T-cell (primary cell): Measurements from ENCODE around the gene FAM171A1. TPM values are rescaled to one million over a fixed set of nuclear protein-coding genes. Genes with fewer than 3 reads are reported as not detected.
"Not testable (repeated sequence)": the region's sequence is repeated elsewhere in the genome, so short reads cannot be mapped to it uniquely, and the experiment has no call there.

Experiments used
- ATAC-seq, 4 experiments: fragments of 200-7000 bp in 3 of 4; fragments of 150-1000 bp in 1 of 4; cut with Tn5 transposase; replicated peaks in 1 of 4; 1 replicate in 3 of 4; 2 replicates in 1 of 4; pipeline ENCODE4 v1.10.0; 2021; ENCODE audit warnings: moderate library complexity in 3 of 4, mild to moderate bottlenecking in 2 of 4, moderate number of reproducible peaks in 1 of 4
- CTCF ChIA-PET, 2 donors: fragments of 300-600 bp; sonication (Branson Sonifier 250); formaldehyde crosslinking; loops; one replicate each; lab custom pipeline; 2022; ENCODE audit warnings: antibody characterized with exemption in 2 of 2; lab: Charles Lee
- POLR2A ChIA-PET, 2 donors: fragments of 300-600 bp; sonication (Branson Sonifier 250); formaldehyde crosslinking; loops; one replicate each; lab custom pipeline; 2022; ENCODE audit warnings: antibody characterized with exemption in 2 of 2; lab: Charles Lee
- DNase-seq, 35 experiments: peaks; one replicate each; pipeline versions ENCODE4 v3.0.0 to v3.0.0-alpha.2; 2013 to 2023
- H3K27ac ChIP-seq: one replicate; pipeline ENCODE4 v1.5.1; 2013; ENCODE audit warnings: low read length
- H3K27me3 ChIP-seq, 2 experiments: replicated peaks in 1 of 2; 1 replicate in 1 of 2; 2 replicates in 1 of 2; pipeline versions ENCODE4 v1.6.1 to v1.7.0; 2013; ENCODE audit warnings: low read length in 1 of 2, mixed read lengths in 1 of 2; ENCODE audit not compliant: control insufficient read depth in 2 of 2, insufficient read depth in 2 of 2; ENCODE audit errors: extremely low read depth in 1 of 2
- H3K36me3 ChIP-seq, 2 donors: 1 replicate in 1 of 2; 2 replicates in 1 of 2; pipeline versions ENCODE4 v1.6.1 to v1.7.0; 2013; ENCODE audit warnings: low read length in 1 of 2; ENCODE audit not compliant: control insufficient read depth in 2 of 2, insufficient read depth in 1 of 2; ENCODE audit errors: extremely low read depth in 1 of 2
- H3K4me1 ChIP-seq, 2 experiments: 1 replicate in 1 of 2; 2 replicates in 1 of 2; pipeline versions ENCODE4 v1.6.1 to v1.7.0; 2013; ENCODE audit warnings: low read length in 2 of 2, mixed read lengths in 1 of 2; ENCODE audit not compliant: insufficient read depth in 2 of 2, control insufficient read depth in 1 of 2; ENCODE audit errors: extremely low read depth in 1 of 2
- H3K4me3 ChIP-seq, 2 donors: 1 replicate in 1 of 2; 2 replicates in 1 of 2; pipeline versions ENCODE4 v1.5.1 to v1.7.0; 2013; ENCODE audit warnings: mild to moderate bottlenecking in 2 of 2, low read length in 1 of 2, moderate library complexity in 1 of 2; ENCODE audit not compliant: control insufficient read depth in 1 of 2; ENCODE audit errors: extremely low read depth in 1 of 2
- H3K9me3 ChIP-seq: 2 replicates; pipeline ENCODE4 v1.7.0; 2013
- H3K27ac Mint-ChIP-seq, 2 donors: one replicate each; pipeline ENCODE4 v1.8.0; 2020 to 2021; ENCODE audit warnings: mild to moderate bottlenecking in 2 of 2, mixed read lengths in 2 of 2
- H3K27me3 Mint-ChIP-seq, 2 donors: one replicate each; pipeline ENCODE4 v1.8.0; 2021 to 2022; ENCODE audit warnings: mixed read lengths in 2 of 2
- H3K36me3 Mint-ChIP-seq: one replicate; pipeline ENCODE4 v1.8.0; 2021; ENCODE audit warnings: mixed read lengths
- H3K4me1 Mint-ChIP-seq, 3 donors: one replicate each; pipeline ENCODE4 v1.8.0; 2020 to 2022; ENCODE audit warnings: mixed read lengths in 3 of 3, mild to moderate bottlenecking in 1 of 3
- H3K4me3 Mint-ChIP-seq, 3 donors: one replicate each; pipeline ENCODE4 v1.8.0; 2020 to 2022; ENCODE audit warnings: mild to moderate bottlenecking in 3 of 3, mixed read lengths in 3 of 3, moderate library complexity in 3 of 3
- H3K9me3 Mint-ChIP-seq, 3 donors: one replicate each; pipeline ENCODE4 v1.8.0; 2020 to 2022; ENCODE audit warnings: mixed read lengths in 3 of 3
- WGBS: methylation state at CpG from one replicate; pipeline ENCODE4 v1.1.5; 2013; ENCODE audit warnings: missing lambda C conversion rate; ENCODE audit not compliant: insufficient coverage; 5-methylcytosine and 5-hydroxymethylcytosine counted together
- total RNA-seq, 35 experiments: library from RNA in 6 of 35; stranded (reverse) in 6 of 35; fragments of 120-200 nt in 1 of 35; gene quantifications; one replicate each; pipeline versions ENCODE4 v1.2.1 to v1.2.4 and lab custom pipeline; 2013 to 2026

FAM171A1 gene
- total RNA-seq, 5 donors from 2014 or later (not counting 1 experiment from before 2014, with no cell fraction given): 4.6 to 8.6 (median 7.2) TPM

GRCh38 chr10:15393139-15393825 is 22.2 kb upstream of the FAM171A1 start:
- Mint-ChIP-seq H3K36me3 (no peaks in the 10 kb centered on the region), H3K4me3 (no peak overlapping the region), H3K4me1 (no peaks in the 10 kb centered on the region), H3K27ac (no peak overlapping the region), H3K9me3 (no peaks in the 10 kb centered on the region), H3K27me3 (peaks cover 0 to 14% of the 10 kb centered on the region in 2 donors)
- DNase-seq (no peak), ATAC-seq (no peak)
- no peaks in the 10 kb centered on the region for H3K4me1 ChIP-seq
- no peaks in the 10 kb centered on the region for H3K36me3 ChIP-seq
- H3K4me3 ChIP-seq: no peak overlapping the region
- POLR2A ChIA-PET: no interaction called here
- peaks cover 0 to 4% of the 10 kb centered on the region in 2 experiments for H3K27me3 ChIP-seq
- H3K27ac ChIP-seq: no peak overlapping the region
- no peaks in the 10 kb centered on the region for H3K9me3 ChIP-seq
- WGBS: 75% methylated on average over 3 of the region's 4 CpGs
- CTCF ChIA-PET: no interaction called here

GRCh38 chr10:15391491-15391890 is 20.4 kb upstream of the FAM171A1 start:
- H3K9me3 ChIP-seq: no peaks in the 10 kb centered on the region
- ChIA-PET CTCF (no interaction called here), POLR2A (no interaction called here)
- H3K27me3 Mint-ChIP-seq: peaks cover 0 to 25% of the 10 kb centered on the region in 2 donors
- ATAC-seq: no peak
- 66% methylated on average over 4 of the region's 5 CpGs for WGBS
- H3K36me3 Mint-ChIP-seq: no peaks in the 10 kb centered on the region
- no peak overlapping the region for H3K27ac Mint-ChIP-seq
- no peaks in the 10 kb centered on the region for H3K9me3 Mint-ChIP-seq
- H3K4me3 ChIP-seq: no peak overlapping the region
- H3K4me3 Mint-ChIP-seq: no peak overlapping the region
- no peaks in the 10 kb centered on the region for H3K36me3 ChIP-seq
- H3K4me1 ChIP-seq: no peaks in the 10 kb centered on the region
- no peak overlapping the region for H3K27ac ChIP-seq
- H3K4me1 Mint-ChIP-seq: no peaks in the 10 kb centered on the region
- no peak for DNase-seq
- H3K27me3 ChIP-seq: peaks cover 0 to 11% of the 10 kb centered on the region in 2 experiments

DNA sequence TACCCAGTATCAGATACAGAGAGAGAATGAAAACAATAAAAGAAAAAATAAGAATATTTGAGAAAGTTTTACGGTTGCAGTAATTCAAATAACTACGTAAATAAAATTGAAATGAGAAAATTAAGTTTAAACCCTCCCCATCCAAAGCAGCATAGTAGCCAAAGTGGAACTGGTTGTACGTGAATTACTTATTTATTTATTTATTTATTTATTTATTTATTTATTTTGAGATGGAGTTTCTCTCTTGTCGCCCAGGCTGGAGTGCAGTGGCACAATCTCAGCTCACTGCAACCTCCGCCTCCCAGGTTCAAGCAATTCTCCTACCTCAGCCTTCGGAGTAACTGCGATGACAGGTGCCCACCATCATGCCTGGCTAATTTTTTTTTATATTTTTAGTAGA is 17.1 kb upstream of the FAM171A1 start:
- H3K27ac ChIP-seq, H3K4me1 Mint-ChIP-seq, POLR2A ChIA-PET, H3K27ac Mint-ChIP-seq, H3K9me3 Mint-ChIP-seq, H3K36me3 ChIP-seq, H3K9me3 ChIP-seq, H3K4me3 ChIP-seq, H3K36me3 Mint-ChIP-seq, CTCF ChIA-PET, ATAC-seq, DNase-seq, H3K4me3 Mint-ChIP-seq, H3K4me1 ChIP-seq: not testable (repeated sequence)
- no CpG with 5 or more reads among the region's 7 CpGs for WGBS
- H3K27me3 Mint-ChIP-seq: peaks cover 19 to 35% of the 10 kb centered on the region in 2 donors
- H3K27me3 ChIP-seq: peaks cover 0 to 29% of the 10 kb centered on the region in 2 experiments

- Mint-ChIP-seq H3K4me1 (peaks cover 0 to 6% (median 0%) of the 10 kb centered on the region in 3 donors), H3K27ac (no peak overlapping the region), H3K27me3 (peaks cover 27 to 39% of the 10 kb centered on the region in 2 donors), H3K4me3 (no peak overlapping the region), H3K9me3 (no peaks in the 10 kb centered on the region), H3K36me3 (no peaks in the 10 kb centered on the region)
- Histone ChIP-seq H3K9me3 (no peaks in the 10 kb centered on the region), H3K27me3 (peaks cover 0 to 35% of the 10 kb centered on the region in 2 experiments), H3K36me3 (no peaks in the 10 kb centered on the region), H3K4me1 (no peaks in the 10 kb centered on the region), H3K27ac (no peak overlapping the region), H3K4me3 (no peak overlapping the region)
- POLR2A ChIA-PET: no interaction called here
- CTCF ChIA-PET: no interaction called here
- DNase-seq (no peak), ATAC-seq (no peak)
- WGBS: 17% methylated on average over 1 of the region's 5 CpGs
These were observed 15.9 kb upstream of the FAM171A1 start for GRCh38 chr10:15387021-15387420.

GRCh38 chr10:15385552-15386455 is 14.7 kb upstream of the FAM171A1 start:
- H3K27me3 ChIP-seq: peaks cover 0 to 41% of the 10 kb centered on the region in 2 experiments
- no peak overlapping the region for H3K4me3 ChIP-seq
- Mint-ChIP-seq H3K4me3 (no peak overlapping the region), H3K27me3 (peaks cover 34 to 42% of the 10 kb centered on the region in 2 donors), H3K36me3 (no peaks in the 10 kb centered on the region), H3K4me1 (peaks cover 0 to 6% (median 0%) of the 10 kb centered on the region in 3 donors), H3K9me3 (no peaks in the 10 kb centered on the region), H3K27ac (no peak overlapping the region)
- H3K4me1 ChIP-seq: no peaks in the 10 kb centered on the region
- DNase-seq (no peak), ATAC-seq (no peak)
- H3K9me3 ChIP-seq: no peaks in the 10 kb centered on the region
- H3K27ac ChIP-seq: no peak overlapping the region
- no peaks in the 10 kb centered on the region for H3K36me3 ChIP-seq
- ChIA-PET POLR2A (no interaction called here), CTCF (no interaction called here)
- 85% methylated on average over 8 of the region's 17 CpGs for WGBS

DNA sequence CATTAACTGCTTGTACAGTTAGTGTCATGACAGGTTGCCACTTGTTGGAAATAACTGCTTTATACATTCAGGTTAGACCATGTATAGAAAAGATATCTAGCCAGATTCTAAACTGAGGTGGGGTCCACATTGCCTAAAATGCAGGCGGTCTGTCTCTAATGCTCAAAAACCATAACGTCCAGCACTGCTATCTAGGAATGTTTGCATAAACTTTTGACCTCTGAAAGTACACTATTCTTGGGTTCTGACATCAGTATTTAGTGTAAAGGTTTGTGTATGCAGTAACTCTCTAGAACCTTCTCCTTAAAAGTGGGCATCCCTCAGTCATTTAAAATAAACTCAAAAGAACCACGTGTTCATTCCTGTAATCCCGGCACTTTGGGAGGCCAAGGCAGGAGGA is 10.3 kb upstream of the FAM171A1 start:
- Histone ChIP-seq H3K27me3 (peaks cover 4 to 51% of the 10 kb centered on the region in 2 experiments), H3K9me3 (no peaks in the 10 kb centered on the region), H3K27ac (no peak overlapping the region), H3K4me1 (no peaks in the 10 kb centered on the region), H3K36me3 (no peaks in the 10 kb centered on the region), H3K4me3 (no peak overlapping the region)
- no peaks in the 10 kb centered on the region for H3K36me3 Mint-ChIP-seq
- no peak for ATAC-seq
- no peaks in the 10 kb centered on the region for H3K9me3 Mint-ChIP-seq
- no peak overlapping the region for H3K4me3 Mint-ChIP-seq
- no peak for DNase-seq
- peaks cover 0 to 6% (median 0%) of the 10 kb centered on the region in 3 donors for H3K4me1 Mint-ChIP-seq
- H3K27ac Mint-ChIP-seq: no peak overlapping the region
- POLR2A ChIA-PET: no interaction called here
- H3K27me3 Mint-ChIP-seq: peaks cover 37 to 45% of the 10 kb centered on the region in 2 donors
- WGBS: 83% methylated on average over 2 of the region's 4 CpGs
- CTCF ChIA-PET: no interaction called here
